Ascending aorta (tissue), 2 donors: ENCODE results near the gene MPHOSPH6. TPM values are rescaled to one million over a fixed set of nuclear protein-coding genes. Genes with fewer than 3 reads are reported as not detected.
A peak's percentile ranks its signal among the peaks of the same experiment; 100 is the strongest.
"Not testable (repeated sequence)": the region's sequence is repeated elsewhere in the genome, so short reads cannot be mapped to it uniquely, and the experiment has no call there.

Experiments
- DNase-seq, 2 donors: peaks; one replicate each; pipeline ENCODE4 v3.0.0-alpha.2; 2019; ENCODE audit warnings: low spot score in 2 of 2
- H3K27ac ChIP-seq, 2 donors: fragments of 200-600 bp; sonication (generic); one replicate each; pipeline ENCODE4 v1.5.1; 2016 to 2017; ENCODE audit warnings: mild to moderate bottlenecking in 1 of 2
- H3K27me3 ChIP-seq: fragments of 200-600 bp; sonication (generic); one replicate; pipeline ENCODE4 v1.5.1; 2017
- H3K36me3 ChIP-seq, 2 donors: fragments of 200-600 bp; sonication (generic); one replicate each; pipeline ENCODE4 v1.5.1; 2016
- H3K4me1 ChIP-seq, 2 donors: fragments of 200-600 bp; sonication (generic); one replicate each; pipeline ENCODE4 v1.5.1; 2016 to 2017; ENCODE audit warnings: mild to moderate bottlenecking in 1 of 2
- H3K4me3 ChIP-seq, 2 donors: fragments of 200-600 bp; sonication (generic); one replicate each; pipeline ENCODE4 v1.5.1; 2016 to 2017; ENCODE audit warnings: mild to moderate bottlenecking in 1 of 2
- H3K9me3 ChIP-seq, 2 donors: fragments of 200-600 bp; sonication (generic); one replicate each; pipeline ENCODE4 v1.5.1; 2016
- intact Hi-C: fragments of 100-400 bp; cut with DNase I; formaldehyde crosslinking; loops from one replicate; pipeline ENCODE4 v1.15.1; 2023
- total RNA-seq: library from RNA; depleted of rRNA; stranded (reverse); fragments of >200 nt; gene quantifications from one replicate; pipeline ENCODE4 v1.1.0, GENCODE V29; 2016
- TF ChIP-seq, protein P1 (sequence below), 3 experiments: fragments of 200-600 bp in 2 of 3; fragments of 450-650 bp in 1 of 3; sonication (generic) in 2 of 3; IDR thresholded peaks; one replicate each; pipeline ENCODE4 v1.5.1; 2016 to 2019; ENCODE audit warnings: antibody characterized with exemption in 3 of 3, mild to moderate bottlenecking in 1 of 3, moderate library complexity in 1 of 3

Gene MPHOSPH6, protein sequence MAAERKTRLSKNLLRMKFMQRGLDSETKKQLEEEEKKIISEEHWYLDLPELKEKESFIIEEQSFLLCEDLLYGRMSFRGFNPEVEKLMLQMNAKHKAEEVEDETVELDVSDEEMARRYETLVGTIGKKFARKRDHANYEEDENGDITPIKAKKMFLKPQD
- 86.5 TPM for total RNA-seq

DNA sequence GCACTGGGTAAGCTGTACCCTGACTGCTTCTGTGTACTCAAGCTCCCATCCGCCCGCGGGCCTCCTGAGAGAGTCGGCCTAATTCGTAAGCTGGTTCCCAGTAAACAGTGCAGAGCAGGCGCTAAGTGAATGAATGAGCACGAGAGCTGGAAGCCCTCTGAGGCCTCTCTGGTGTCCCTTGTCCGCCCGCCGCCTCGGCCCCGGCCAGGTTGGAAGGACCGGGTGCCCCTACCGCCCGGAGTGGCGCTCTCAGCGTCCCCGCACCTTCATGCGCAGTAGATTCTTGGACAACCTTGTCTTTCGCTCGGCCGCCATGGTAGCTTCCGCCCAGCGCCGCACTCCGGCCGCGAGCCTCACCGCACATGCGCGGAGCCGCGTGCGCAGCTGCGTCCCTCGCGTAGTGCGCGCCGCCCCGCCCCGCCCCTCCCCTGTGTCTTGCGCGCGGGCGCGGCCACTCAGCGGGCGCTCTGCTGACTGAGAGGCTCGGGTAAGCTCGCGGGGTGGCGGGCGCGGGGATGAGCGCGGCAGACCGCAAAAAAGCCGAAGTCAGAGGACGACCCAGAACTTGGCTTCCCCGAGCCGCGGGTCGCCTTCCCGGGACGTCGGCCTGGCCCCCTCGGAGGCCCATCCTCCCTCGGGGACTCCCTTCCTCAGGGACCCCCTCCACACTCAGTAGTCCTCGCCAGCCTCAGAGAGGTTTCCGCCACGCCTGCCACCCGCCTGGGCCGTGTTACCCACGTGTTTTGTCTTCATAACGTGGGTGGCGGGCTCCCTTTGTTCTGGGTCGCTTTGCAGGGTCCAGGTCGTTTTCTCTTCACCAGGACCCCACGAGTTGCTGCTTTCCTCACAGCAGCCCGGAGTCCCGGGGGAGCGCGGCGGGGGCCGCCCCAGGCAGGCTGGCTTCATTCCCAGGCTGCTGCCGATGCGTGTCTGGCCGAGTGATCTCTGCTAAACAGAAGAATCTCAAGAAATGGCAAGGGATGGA is at the start of gene MPHOSPH6:
Gene MPHOSPH6, minus strand, starts transcription at position 364 of the 985 bp plus-strand sequence. Its CDS starts 49 bp downstream, at position 315.
- DNase-seq, result peak; percentile 34 to 95
- H3K36me3 ChIP-seq, result no peaks in the 10 kb centered on the region
- H3K27me3 ChIP-seq, result no peaks in the 10 kb centered on the region
- peak within 1 kb of the TSS; percentile 55 to 70 for H3K4me3 ChIP-seq
- no peaks in the 10 kb centered on the region for H3K4me1 ChIP-seq
- no peaks in the 10 kb centered on the region for H3K9me3 ChIP-seq
- intact Hi-C loops, result loop anchor here (10.0 kb wide), 1 partner anchor 1165 kb away; the partner anchor contains the start of genes CENPN and CMC2
- TF ChIP-seq, protein P1, sequence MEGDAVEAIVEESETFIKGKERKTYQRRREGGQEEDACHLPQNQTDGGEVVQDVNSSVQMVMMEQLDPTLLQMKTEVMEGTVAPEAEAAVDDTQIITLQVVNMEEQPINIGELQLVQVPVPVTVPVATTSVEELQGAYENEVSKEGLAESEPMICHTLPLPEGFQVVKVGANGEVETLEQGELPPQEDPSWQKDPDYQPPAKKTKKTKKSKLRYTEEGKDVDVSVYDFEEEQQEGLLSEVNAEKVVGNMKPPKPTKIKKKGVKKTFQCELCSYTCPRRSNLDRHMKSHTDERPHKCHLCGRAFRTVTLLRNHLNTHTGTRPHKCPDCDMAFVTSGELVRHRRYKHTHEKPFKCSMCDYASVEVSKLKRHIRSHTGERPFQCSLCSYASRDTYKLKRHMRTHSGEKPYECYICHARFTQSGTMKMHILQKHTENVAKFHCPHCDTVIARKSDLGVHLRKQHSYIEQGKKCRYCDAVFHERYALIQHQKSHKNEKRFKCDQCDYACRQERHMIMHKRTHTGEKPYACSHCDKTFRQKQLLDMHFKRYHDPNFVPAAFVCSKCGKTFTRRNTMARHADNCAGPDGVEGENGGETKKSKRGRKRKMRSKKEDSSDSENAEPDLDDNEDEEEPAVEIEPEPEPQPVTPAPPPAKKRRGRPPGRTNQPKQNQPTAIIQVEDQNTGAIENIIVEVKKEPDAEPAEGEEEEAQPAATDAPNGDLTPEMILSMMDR (IDR thresholded peaks at IDR 0.05), result no peak
- peak within 1 kb of the TSS; percentile 64 to 69 for H3K27ac ChIP-seq

DNA sequence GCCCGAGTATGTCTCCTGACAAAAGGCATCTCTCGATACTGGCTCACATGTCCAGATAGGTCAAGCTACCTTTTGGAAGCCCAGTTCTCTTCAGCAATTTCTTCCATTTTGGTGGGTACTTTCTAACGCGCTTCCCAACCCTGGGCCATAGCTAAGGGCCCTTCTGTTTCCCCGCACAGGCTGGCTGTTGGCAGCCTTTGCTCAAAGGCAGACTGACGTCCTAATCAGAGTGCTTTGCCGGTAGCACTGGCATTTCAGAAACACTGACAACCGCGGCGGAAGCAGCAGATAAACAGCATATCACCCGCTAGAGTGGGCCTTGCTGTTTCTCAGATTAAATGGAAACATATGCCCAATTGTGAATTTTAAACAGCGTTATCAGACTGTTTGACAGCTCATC is 49.3 kb upstream of the MPHOSPH6 start:
- no peak for DNase-seq
- H3K36me3 ChIP-seq, result no peaks in the 10 kb centered on the region
- H3K27me3 ChIP-seq, result no peaks in the 10 kb centered on the region
- intact Hi-C loops, result no loop called here
- no peak overlapping the region for H3K27ac ChIP-seq
- TF ChIP-seq, protein P1 (IDR thresholded peaks at IDR 0.05), result no peak
- no peaks in the 10 kb centered on the region for H3K9me3 ChIP-seq
- H3K4me1 ChIP-seq, result no peaks in the 10 kb centered on the region
- H3K4me3 ChIP-seq, result no peak overlapping the region

DNA sequence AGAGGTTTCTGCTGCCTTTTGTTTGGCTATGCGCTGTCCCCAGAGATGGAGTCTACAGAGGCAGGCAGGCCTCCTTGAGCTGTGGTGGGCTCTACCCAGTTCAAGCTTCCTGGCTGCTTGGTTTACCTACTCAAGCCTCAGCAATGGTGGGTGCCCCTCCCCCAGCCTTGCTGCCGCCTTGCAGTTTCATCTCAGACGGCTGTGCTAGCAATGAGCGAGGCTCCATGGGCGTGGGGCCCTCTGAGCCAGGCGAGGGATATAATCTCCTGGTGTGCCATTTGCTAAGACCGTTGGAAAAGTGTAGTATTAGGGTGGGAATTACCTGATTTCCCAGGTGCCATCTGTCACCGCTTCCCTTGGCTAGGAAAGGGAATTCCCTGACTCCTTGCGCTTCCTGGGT is 39.3 kb upstream of the MPHOSPH6 start:
- intact Hi-C loops, H3K27ac ChIP-seq, DNase-seq, H3K4me3 ChIP-seq, H3K9me3 ChIP-seq, H3K27me3 ChIP-seq, H3K4me1 ChIP-seq, H3K36me3 ChIP-seq: not testable (repeated sequence)

DNA sequence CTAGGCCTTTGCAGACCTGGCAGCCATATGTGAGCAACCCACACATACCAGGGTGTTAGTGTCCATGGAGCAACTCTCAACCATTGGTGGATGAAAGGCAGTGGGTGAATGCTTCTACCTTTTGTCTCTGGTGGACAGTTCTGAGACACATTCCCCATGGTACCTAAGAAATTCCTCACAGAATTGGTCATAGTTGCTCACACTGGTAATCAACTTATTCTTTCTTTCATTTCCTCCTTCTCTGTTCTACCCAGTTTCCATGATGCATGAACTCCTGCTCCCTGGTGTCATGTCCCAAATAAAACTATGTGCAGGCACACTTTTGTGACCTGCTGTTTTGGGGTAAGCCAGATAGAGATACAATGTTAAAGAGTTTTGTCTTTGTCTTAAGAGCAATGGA is 33.2 kb upstream of the MPHOSPH6 start:
- Histone ChIP-seq H3K27ac (no peak overlapping the region), H3K4me1 (no peaks in the 10 kb centered on the region), H3K9me3 (no peaks in the 10 kb centered on the region), H3K27me3 (no peaks in the 10 kb centered on the region), H3K4me3 (no peak overlapping the region), H3K36me3 (no peaks in the 10 kb centered on the region)
- TF ChIP-seq, protein P1 (IDR thresholded peaks at IDR 0.05), result no peak
- no peak for DNase-seq
- intact Hi-C loops, result no loop called here

DNA sequence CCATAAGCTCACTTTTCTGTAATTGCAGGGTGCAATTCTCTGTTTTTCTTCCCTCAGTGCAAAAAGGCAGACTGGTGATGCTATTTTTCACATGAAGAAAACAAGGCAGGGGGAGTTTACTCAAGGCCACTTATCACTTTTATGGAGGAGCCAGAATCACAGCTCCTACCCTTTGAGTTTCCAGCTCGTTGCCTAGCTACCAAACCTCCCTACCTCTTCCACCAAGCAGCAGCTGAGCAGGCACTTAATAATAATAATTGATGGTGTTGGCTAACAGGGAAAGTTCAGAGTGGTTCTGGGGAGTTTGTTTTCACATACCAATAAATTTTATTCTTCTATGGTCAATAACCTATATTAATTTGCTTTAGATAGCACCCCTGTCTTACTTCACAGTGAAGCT is 31.9 kb upstream of the MPHOSPH6 start:
- intact Hi-C loops, result no loop called here
- no peaks in the 10 kb centered on the region for H3K36me3 ChIP-seq
- TF ChIP-seq, protein P1 (IDR thresholded peaks at IDR 0.05), result no peak
- H3K9me3 ChIP-seq, result no peaks in the 10 kb centered on the region
- no peak overlapping the region for H3K27ac ChIP-seq
- H3K4me1 ChIP-seq, result no peaks in the 10 kb centered on the region
- no peak overlapping the region for H3K4me3 ChIP-seq
- no peak for DNase-seq
- H3K27me3 ChIP-seq, result no peaks in the 10 kb centered on the region

DNA sequence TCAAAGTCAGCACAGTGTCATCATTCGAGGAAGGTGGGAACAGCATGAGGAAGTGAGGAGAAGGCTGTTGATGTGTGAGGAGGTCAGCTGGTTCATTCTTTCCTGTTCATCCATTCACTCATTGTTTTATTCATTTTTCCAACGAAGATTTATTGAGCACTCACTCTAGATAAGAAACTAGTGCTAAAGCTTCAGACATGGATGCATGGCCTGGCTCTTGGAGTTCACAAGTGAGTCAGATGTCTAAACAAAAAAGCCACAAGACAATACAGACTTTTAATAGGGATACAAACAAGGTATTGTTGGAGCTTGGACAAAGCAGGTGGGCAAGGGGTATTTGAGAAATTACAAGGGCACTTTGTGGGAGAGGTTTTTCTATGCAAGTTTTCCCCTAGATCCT is 31.3 kb upstream of the MPHOSPH6 start:
- Histone ChIP-seq H3K9me3 (no peaks in the 10 kb centered on the region), H3K4me1 (no peaks in the 10 kb centered on the region), H3K4me3 (no peak overlapping the region), H3K27me3 (no peaks in the 10 kb centered on the region), H3K27ac (no peak overlapping the region), H3K36me3 (no peaks in the 10 kb centered on the region)
- intact Hi-C loops, result no loop called here
- TF ChIP-seq, protein P1 (IDR thresholded peaks at IDR 0.05), result no peak
- no peak for DNase-seq
